ENCODE results near the gene MR1. TPM values are rescaled to one million over a fixed set of nuclear protein-coding genes. Genes with fewer than 3 reads are reported as not detected.

The MR1 gene
- total and polyA plus RNA-seq, 2 donors from 2014 or later: 15.2 to 29.3 TPM

DNA sequence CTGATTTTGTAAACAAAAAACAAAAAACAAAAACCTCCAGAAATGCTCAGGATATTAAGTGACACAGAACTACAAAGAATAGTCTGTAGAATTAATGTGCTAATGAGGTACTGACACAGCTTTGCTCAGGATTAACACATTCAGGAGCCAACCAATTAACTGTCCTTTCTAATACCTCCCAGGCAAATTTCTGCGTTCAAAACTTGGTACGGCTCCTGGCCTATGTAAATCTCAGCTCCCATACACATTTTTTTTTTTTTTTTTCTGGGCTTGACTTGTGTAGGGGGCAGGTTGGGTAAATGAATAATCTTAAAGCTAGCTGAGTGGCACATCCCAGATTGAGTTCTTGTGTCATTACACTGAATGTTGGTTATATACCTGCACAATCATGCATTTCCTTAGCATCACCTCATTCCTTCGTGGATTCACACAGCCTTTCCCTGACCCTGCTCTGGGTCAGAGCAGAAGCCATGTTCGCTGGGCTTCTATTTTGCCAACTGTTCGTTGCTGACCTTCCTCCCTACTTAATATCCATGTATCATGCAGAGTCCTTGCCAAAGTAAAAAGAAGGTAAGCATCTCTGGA lies 42.1 kb downstream of the MR1 start:
- Histone ChIP-seq H3K27me3 (ENCODE audit: control insufficient read depth, insufficient read depth, low read length) (no peaks in the 10 kb centered on the region), H3K36me3 (ENCODE audit: control insufficient read depth in 2 of 3, insufficient read depth in 3 of 3, low read length in 3 of 3) (no peaks in the 10 kb centered on the region), H3K9ac (ENCODE audit: low read length in 3 of 3) (no peak overlapping the region), H3K4me3 (ENCODE audit: low read length in 3 of 3) (no peak overlapping the region), H3K9me3 (ENCODE audit: control insufficient read depth in 2 of 3, insufficient read depth in 1 of 3, low read length in 3 of 3) (no peaks in the 10 kb centered on the region), H3K27ac (ENCODE audit: low read depth in 2 of 2, low read length in 2 of 2) (no peak overlapping the region), H3K4me1 (ENCODE audit: control insufficient read depth in 2 of 3, insufficient read depth in 2 of 3, low read depth in 1 of 3, low read length in 3 of 3) (no peaks in the 10 kb centered on the region)
- peak in 1 of 5 donors; percentile 25 for DNase-seq
- TF ChIP-seq, protein P1, sequence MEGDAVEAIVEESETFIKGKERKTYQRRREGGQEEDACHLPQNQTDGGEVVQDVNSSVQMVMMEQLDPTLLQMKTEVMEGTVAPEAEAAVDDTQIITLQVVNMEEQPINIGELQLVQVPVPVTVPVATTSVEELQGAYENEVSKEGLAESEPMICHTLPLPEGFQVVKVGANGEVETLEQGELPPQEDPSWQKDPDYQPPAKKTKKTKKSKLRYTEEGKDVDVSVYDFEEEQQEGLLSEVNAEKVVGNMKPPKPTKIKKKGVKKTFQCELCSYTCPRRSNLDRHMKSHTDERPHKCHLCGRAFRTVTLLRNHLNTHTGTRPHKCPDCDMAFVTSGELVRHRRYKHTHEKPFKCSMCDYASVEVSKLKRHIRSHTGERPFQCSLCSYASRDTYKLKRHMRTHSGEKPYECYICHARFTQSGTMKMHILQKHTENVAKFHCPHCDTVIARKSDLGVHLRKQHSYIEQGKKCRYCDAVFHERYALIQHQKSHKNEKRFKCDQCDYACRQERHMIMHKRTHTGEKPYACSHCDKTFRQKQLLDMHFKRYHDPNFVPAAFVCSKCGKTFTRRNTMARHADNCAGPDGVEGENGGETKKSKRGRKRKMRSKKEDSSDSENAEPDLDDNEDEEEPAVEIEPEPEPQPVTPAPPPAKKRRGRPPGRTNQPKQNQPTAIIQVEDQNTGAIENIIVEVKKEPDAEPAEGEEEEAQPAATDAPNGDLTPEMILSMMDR (IDR thresholded peaks at IDR 0.05; ENCODE audit: borderline replicate concordance, extremely low read depth, insufficient read depth): no peak
- FAIRE-seq: no peak
- intact Hi-C loops (cut with DNase I): no loop called here

DNA sequence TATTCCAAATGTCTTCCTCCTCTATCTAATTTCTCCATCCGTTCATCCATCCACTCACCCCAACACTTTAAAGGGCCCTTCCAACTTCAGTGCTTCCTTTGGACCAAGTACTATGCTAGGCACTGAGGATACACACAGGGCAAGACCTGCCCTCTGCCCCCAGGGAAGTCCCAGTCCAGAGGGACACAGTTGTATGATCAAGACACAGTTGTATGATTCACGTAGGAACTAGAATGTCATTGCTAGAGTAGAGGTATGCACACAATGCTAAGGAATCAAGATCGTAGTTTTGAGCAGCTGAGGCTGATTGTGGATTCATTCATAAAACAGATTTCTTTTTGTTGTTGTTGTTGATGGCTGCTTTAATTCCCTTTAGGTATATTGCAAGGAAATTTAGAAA lies 43.1 kb downstream of the MR1 start:
- TF ChIP-seq, protein P1 (IDR thresholded peaks at IDR 0.05; ENCODE audit: borderline replicate concordance, extremely low read depth, insufficient read depth): no peak
- H3K36me3 ChIP-seq (ENCODE audit: control insufficient read depth in 2 of 3, insufficient read depth in 3 of 3, low read length in 3 of 3): no peaks in the 10 kb centered on the region
- H3K27me3 ChIP-seq (ENCODE audit: control insufficient read depth, insufficient read depth, low read length): no peaks in the 10 kb centered on the region
- H3K4me1 ChIP-seq (ENCODE audit: control insufficient read depth in 2 of 3, insufficient read depth in 2 of 3, low read depth in 1 of 3, low read length in 3 of 3): no peaks in the 10 kb centered on the region
- FAIRE-seq: no peak
- H3K4me3 ChIP-seq (ENCODE audit: low read length in 3 of 3): no peak overlapping the region
- H3K9me3 ChIP-seq (ENCODE audit: control insufficient read depth in 2 of 3, insufficient read depth in 1 of 3, low read length in 3 of 3): no peaks in the 10 kb centered on the region
- intact Hi-C loops (cut with DNase I): no loop called here
- no peak overlapping the region for H3K9ac ChIP-seq (ENCODE audit: low read length in 3 of 3)
- no peak overlapping the region for H3K27ac ChIP-seq (ENCODE audit: low read depth in 2 of 2, low read length in 2 of 2)
- DNase-seq: no peak

DNA sequence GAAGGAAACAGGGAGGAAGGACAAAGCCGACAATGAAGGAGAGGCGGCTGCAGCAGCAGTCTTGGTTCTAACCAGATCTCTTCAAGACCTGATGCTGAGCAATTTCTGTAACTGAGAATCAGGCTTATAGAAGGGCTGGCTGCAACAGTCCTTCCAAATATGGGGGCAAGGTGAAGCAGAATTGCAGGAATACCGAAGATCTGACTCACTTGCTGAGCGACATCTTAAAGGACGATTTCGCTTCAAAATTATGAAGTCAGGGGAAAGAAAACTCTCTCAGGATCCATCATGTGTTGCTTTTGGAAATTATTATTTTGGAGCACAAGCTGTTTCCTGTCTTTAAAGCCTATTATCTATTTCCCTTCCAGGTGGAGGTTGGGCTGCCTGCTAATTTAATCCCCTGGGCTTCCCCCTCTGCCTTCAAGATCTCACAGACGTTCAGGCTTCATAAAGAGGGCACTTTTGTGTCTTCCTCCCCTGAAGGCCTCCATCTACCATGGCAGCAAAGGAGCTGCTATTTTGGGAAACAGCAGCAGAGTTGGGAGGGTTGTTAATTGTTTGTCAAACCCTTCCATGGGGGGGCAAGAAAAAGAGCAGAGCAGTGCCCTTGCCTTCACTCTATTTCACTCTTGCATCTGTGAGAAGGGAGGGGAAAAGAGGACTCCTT lies 43.9 kb downstream of the MR1 start:
- intact Hi-C loops (cut with DNase I): no loop called here

More for the DNA sequence above, 43.9 kb downstream of the MR1 start:
- H3K36me3 ChIP-seq (ENCODE audit: control insufficient read depth in 2 of 3, insufficient read depth in 3 of 3, low read length in 3 of 3): no peaks in the 10 kb centered on the region
- no peaks in the 10 kb centered on the region for H3K9me3 ChIP-seq (ENCODE audit: control insufficient read depth in 2 of 3, insufficient read depth in 1 of 3, low read length in 3 of 3)
- H3K4me1 ChIP-seq (ENCODE audit: control insufficient read depth in 2 of 3, insufficient read depth in 2 of 3, low read depth in 1 of 3, low read length in 3 of 3): no peaks in the 10 kb centered on the region
- FAIRE-seq (no peak), DNase-seq (no peak)
- H3K9ac ChIP-seq (ENCODE audit: low read length in 3 of 3): no peak overlapping the region
- H3K4me3 ChIP-seq (ENCODE audit: low read length in 3 of 3): no peak overlapping the region
- no peaks in the 10 kb centered on the region for H3K27me3 ChIP-seq (ENCODE audit: control insufficient read depth, insufficient read depth, low read length)
- TF ChIP-seq, protein P1 (IDR thresholded peaks at IDR 0.05; ENCODE audit: borderline replicate concordance, extremely low read depth, insufficient read depth): no peak
- H3K27ac ChIP-seq (ENCODE audit: low read depth in 2 of 2, low read length in 2 of 2): no peak overlapping the region
